ENCODE data around the gene SOX10. TPM values are rescaled to one million over a fixed set of nuclear protein-coding genes. Genes with fewer than 3 reads are reported as not detected.
"Not testable (repeated sequence)": the region's sequence is repeated elsewhere in the genome, so short reads cannot be mapped to it uniquely, and the experiment has no call there.

SOX10 gene
- total RNA-seq, 2 donors from 2014 or later: not detected

DNA sequence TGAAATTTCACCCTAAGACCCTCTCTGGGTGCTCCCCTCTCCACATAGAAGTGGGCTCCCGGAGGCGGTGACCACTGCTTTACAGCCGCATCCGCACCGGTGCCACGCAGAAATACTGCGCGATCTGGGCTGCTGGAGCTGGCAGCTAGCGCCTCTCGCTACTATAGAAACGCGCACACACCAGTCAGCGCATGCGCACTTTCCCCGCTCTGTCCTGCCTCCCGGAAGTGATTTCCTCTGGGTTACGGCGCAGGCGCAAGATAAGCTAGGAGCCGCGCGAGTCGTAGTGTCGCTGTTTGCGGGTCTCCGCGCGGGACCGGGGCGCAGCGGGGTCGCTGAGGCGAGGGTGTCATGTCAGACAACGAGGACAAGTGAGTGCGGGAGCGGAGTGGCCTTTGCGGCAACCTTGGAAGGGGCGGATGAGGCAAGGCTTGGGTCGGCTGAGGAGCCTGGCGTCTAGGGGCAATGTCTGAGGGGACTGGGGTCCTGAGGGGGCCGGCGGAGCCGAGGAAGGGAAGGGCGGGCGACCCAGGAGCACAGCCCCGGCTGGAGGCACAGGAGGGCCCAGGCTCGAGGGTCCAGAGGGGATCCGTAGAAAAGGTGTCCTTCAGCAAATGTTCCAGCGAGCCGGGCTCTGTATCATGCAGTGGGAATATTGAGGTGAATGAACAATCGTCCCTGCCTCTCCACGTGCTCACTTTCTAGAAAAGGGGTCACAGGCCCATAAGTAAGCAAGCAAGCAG lies 30.7 kb downstream of the SOX10 start, which contains the start of the genes C22orf23 and POLR2F:
TSS of gene C22orf23 (minus strand) at position 165 of the 743 bp plus-strand sequence. CDS start 452 bp downstream, outside the sequence.
TSS of gene POLR2F (plus strand) at position 263 of the 743 bp plus-strand sequence. CDS start at position 352, 89 bp downstream.
- no peaks in the 10 kb centered on the region for H3K9me3 ChIP-seq (ENCODE audit: control insufficient read depth, low read length, poor library complexity, severe bottlenecking)
- DNase-seq (peak; percentile 93 to 94 (median 94)), ATAC-seq (peak; percentile 95)
- H3K27ac Mint-ChIP-seq: peak within 1 kb of the TSS; percentile 99
- H3K36me3 Mint-ChIP-seq (ENCODE audit: low read depth): peaks cover 18% of the 10 kb centered on the region
- H3K4me1 Mint-ChIP-seq: peaks cover 32% of the 10 kb centered on the region
- peaks cover 13% of the 10 kb centered on the region for H3K27me3 Mint-ChIP-seq
- H3K4me3 Mint-ChIP-seq: peak within 1 kb of the TSS; percentile 100

DNA sequence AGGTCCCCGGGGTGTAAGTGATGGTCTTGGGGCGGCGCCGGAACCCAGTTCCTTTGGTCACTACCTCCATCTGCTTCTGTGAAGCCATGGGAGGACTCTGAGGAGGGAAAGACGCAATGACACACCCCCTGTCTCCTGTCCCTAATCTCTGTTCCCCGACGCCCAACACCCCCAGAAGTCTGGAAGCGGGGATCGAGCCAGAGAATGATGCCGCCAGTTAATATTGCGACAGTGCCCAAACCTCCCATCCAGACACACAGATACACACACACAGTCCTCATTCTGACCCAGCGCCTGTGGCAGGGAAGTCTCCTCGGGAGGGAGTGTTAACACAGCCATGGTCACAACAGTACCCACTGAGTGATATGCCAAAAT lies 31.3 kb downstream of the SOX10 start:
- H3K27me3 Mint-ChIP-seq: peaks cover 13% of the 10 kb centered on the region
- DNase-seq (no peak), ATAC-seq (peak; percentile 64)
- peaks cover 29% of the 10 kb centered on the region for H3K4me1 Mint-ChIP-seq
- H3K9me3 ChIP-seq (ENCODE audit: control insufficient read depth, low read length, poor library complexity, severe bottlenecking): no peaks in the 10 kb centered on the region
- peak overlapping the region; percentile 99 for H3K27ac Mint-ChIP-seq
- H3K4me3 Mint-ChIP-seq: peak overlapping the region; percentile 100
- H3K36me3 Mint-ChIP-seq (ENCODE audit: low read depth): peaks cover 15% of the 10 kb centered on the region

DNA sequence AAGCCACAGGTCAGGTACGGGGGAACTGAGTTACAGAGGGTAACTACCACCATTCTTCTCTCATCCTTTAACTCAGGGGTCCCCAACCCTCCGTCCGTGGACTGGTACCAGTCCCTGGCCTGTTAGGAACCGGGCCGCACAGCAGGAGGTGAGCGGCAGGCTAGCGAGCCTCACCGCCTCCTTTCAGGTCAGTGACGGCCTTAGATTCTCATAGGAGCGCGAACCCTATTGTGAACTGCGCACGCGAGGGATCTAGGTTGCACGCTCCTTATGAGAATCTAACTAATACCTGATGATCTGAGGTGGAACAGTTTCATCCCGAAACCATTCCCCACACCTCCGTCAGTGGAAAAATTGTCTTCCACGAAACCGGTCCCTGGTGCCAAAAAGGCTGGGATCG lies 31.7 kb downstream of the SOX10 start:
- not testable (repeated sequence) for ATAC-seq, DNase-seq

DNA sequence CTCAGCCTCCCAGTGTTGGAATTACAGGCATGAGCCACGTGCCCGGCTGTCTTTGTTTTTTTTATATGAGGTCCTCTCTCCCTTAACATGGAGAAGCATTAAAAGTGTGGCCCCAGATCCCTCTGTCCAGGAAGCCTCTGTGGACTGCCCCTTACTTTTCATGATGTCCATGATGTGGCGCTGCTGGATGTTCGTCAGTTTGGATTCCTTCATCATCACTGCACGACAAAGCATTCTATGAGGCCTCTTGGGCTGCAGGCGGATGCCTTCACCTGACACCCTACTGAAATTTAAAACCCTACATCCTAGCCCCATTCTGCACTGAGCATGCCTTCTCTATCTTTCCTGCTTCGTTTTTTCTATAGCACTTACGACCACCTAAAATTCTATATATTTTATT lies 33.0 kb downstream of the SOX10 start:
- Mint-ChIP-seq H3K36me3 (ENCODE audit: low read depth) (peaks cover 9% of the 10 kb centered on the region), H3K4me3 (no peak overlapping the region), H3K4me1 (peaks cover 19% of the 10 kb centered on the region), H3K27me3 (peaks cover 13% of the 10 kb centered on the region), H3K27ac (no peak overlapping the region)
- no peaks in the 10 kb centered on the region for H3K9me3 ChIP-seq (ENCODE audit: control insufficient read depth, low read length, poor library complexity, severe bottlenecking)
- DNase-seq (no peak), ATAC-seq (no peak)

More for the DNA sequence above, 31.7 kb downstream of the SOX10 start:
- peaks cover 13% of the 10 kb centered on the region for H3K36me3 Mint-ChIP-seq (ENCODE audit: low read depth)
- peak overlapping the region; percentile 100 for H3K4me3 Mint-ChIP-seq
- peak overlapping the region; percentile 99 for H3K27ac Mint-ChIP-seq
- H3K9me3 ChIP-seq (ENCODE audit: control insufficient read depth, low read length, poor library complexity, severe bottlenecking): not testable (repeated sequence)
- peaks cover 26% of the 10 kb centered on the region for H3K4me1 Mint-ChIP-seq
- H3K27me3 Mint-ChIP-seq: peaks cover 13% of the 10 kb centered on the region

DNA sequence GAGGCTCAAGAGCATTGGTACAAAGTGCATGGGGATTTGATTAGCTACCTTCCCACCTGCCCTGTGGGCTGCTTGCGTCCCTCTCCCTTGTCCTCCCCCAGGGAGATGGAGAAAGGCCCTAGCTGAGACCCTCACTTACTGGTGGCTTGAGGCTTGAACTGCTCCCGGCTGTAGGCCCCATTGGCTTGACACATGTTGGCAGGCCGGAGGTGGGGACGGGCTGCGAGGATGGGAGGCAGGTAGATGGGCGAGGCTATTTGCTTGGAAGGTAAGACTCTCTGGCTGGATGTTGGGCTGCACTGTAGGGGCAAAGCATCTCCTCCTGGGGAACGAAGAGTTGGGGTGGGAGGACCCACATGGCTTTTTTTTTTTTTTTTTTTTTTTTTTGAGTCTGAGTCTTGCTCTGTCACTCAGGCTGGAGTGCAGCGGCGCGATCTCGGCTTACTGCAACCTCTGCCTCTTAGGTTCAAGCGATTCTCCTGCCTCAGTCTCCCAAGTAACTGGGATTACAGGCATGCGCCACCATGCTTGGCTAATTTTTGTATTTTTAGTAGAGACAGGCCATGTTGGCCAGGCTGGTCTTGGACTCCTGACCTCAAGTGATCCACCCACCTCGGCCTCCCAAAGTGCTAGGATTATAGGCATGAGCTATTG lies 37.1 kb downstream of the SOX10 start:
- H3K27ac Mint-ChIP-seq; H3K4me3 Mint-ChIP-seq; H3K9me3 ChIP-seq (ENCODE audit: control insufficient read depth, low read length, poor library complexity, severe bottlenecking); H3K27me3 Mint-ChIP-seq; ATAC-seq; H3K4me1 Mint-ChIP-seq; DNase-seq; H3K36me3 Mint-ChIP-seq (ENCODE audit: low read depth): not testable (repeated sequence)

DNA sequence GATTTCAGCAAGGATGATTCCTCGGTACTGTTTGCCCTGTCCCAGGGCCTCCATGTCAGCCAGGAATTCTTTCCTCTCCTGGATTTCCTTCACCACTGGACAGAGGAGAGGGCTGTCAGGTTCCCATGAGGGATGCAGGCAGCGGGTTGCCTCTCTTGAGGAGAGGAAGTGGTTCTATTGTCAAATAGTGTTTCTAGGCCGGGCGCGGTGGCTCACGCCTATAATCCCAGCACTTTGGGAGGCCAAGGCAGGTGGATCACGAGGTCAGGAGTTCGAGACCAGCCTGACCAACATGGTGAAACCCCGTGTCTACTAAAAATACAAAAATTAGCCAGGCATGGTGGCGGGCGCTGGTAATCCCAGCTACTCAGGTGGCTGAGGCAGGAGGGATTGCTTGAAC lies 39.9 kb downstream of the SOX10 start:
- DNase-seq; H3K4me3 Mint-ChIP-seq; H3K4me1 Mint-ChIP-seq; ATAC-seq; H3K27ac Mint-ChIP-seq; H3K36me3 Mint-ChIP-seq (ENCODE audit: low read depth); H3K9me3 ChIP-seq (ENCODE audit: control insufficient read depth, low read length, poor library complexity, severe bottlenecking); H3K27me3 Mint-ChIP-seq: not testable (repeated sequence)

DNA sequence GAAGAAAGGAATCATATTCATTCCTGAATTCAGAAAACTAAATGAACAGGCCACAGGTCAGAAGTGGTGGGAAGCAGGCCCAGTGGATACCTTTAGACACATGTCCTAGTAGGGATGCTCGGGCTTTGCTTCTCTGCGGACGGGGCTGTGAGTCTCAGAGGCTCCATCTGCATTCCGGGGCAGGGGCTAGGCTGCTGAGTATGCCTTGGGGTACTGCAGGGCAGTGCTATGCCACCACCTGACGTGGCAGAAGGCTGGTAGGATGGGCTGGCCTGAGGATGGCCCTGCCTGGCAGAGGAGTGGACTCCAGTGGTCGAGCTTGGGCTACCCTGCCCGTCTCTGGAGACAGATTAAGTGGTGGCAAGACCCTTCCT lies 40.5 kb downstream of the SOX10 start:
- H3K4me1 Mint-ChIP-seq: no peaks in the 10 kb centered on the region
- ATAC-seq: no peak
- peaks cover 3% of the 10 kb centered on the region for H3K36me3 Mint-ChIP-seq (ENCODE audit: low read depth)
- H3K27me3 Mint-ChIP-seq: no peaks in the 10 kb centered on the region
- no peak for DNase-seq
- H3K9me3 ChIP-seq (ENCODE audit: control insufficient read depth, low read length, poor library complexity, severe bottlenecking): no peaks in the 10 kb centered on the region
- H3K27ac Mint-ChIP-seq: peak overlapping the region; percentile 49
- H3K4me3 Mint-ChIP-seq: no peak overlapping the region

DNA sequence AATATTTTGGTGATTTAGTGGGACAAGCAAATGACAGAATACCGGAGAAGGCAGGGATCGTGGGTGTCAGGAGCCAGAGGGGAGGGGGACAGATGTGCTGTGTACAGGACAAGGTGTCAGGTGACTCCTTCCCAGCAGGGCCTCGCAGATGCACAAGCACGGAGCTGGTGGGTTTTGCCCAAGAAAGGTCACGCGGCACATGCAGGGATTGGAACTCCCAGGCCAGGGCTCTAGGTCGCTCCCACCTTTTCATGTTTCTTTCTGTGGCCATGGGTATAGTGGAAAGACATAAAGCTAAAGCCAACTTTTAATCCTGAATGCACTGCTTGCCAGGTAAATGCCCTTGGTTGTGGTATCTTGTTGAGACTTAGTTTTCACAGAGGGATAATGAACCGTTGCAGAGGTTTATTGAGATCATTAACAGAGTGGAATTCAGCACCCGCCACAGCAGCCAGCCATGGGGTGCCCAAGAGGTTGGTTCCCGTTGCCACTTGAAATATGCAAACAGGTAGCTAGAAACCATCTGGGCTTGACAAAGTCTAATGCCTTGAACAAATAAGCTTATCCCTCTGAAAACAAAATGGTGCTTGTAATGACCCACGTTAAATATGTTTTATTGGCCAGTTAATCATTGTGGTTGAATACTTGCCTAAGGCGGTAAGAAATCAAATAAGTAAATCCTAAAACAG lies 41.1 kb downstream of the SOX10 start:
- no peak overlapping the region for H3K4me3 Mint-ChIP-seq
- H3K36me3 Mint-ChIP-seq (ENCODE audit: low read depth): peaks cover 3% of the 10 kb centered on the region
- H3K4me1 Mint-ChIP-seq: no peaks in the 10 kb centered on the region
- DNase-seq: no peak
- H3K27me3 Mint-ChIP-seq: no peaks in the 10 kb centered on the region
- no peak for ATAC-seq
- no peaks in the 10 kb centered on the region for H3K9me3 ChIP-seq (ENCODE audit: control insufficient read depth, low read length, poor library complexity, severe bottlenecking)
- peak overlapping the region; percentile 49 for H3K27ac Mint-ChIP-seq

DNA sequence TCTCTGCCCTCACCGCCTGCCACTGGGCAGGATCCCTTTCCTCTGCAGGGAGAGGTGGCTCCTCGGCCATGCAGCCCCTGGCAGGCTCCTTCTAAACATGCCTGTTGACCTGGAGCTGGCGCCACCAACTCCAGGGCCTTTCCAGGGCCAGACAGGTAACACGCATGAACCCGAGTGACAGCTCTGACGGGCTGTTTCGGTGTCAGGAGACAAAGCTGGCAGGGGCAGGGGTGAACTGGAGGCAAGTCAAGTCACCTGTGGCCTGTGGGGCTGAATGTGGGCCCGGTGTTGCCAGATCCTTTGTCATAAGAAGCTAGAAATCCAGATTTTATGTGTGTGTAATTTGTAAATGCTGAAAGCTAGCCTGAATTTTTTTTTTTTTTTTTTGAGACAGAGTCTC lies 42.2 kb downstream of the SOX10 start:
- Mint-ChIP-seq H3K4me3 (no peak overlapping the region), H3K27me3 (no peaks in the 10 kb centered on the region), H3K36me3 (ENCODE audit: low read depth) (peaks cover 3% of the 10 kb centered on the region), H3K27ac (no peak overlapping the region), H3K4me1 (no peaks in the 10 kb centered on the region)
- H3K9me3 ChIP-seq (ENCODE audit: control insufficient read depth, low read length, poor library complexity, severe bottlenecking): no peaks in the 10 kb centered on the region
- ATAC-seq (no peak), DNase-seq (no peak)

DNA sequence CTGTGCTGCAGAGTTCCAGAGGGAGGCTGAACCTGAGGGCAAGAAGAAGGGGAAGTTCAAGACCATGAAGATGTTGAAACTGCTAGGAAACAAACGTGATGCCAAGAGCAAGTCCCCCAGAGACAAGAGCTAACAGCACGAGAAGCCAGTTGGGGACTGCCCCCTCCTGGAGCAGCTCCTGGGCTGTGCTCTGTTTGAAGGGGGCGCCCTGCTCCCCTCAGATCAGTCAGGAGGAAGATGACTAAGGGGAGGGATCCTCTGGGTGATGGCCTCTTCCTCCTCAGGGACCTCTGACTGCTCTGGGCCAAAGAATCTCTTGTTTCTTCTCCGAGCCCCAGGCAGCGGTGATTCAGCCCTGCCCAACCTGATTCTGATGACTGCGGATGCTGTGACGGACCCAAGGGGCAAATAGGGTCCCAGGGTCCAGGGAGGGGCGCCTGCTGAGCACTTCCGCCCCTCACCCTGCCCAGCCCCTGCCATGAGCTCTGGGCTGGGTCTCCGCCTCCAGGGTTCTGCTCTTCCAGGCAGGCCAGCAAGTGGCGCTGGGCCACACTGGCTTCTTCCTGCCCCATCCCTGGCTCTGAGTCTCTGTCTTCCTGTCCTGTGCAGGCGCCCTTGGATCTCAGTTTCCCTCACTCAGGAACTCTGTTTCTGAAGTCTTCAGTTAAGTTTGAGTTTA lies 43.5 kb downstream of the SOX10 start:
- Mint-ChIP-seq H3K27ac (no peak overlapping the region), H3K27me3 (no peaks in the 10 kb centered on the region), H3K4me1 (no peaks in the 10 kb centered on the region), H3K36me3 (ENCODE audit: low read depth) (peaks cover 3% of the 10 kb centered on the region), H3K4me3 (no peak overlapping the region)
- ATAC-seq (no peak), DNase-seq (no peak)
- no peaks in the 10 kb centered on the region for H3K9me3 ChIP-seq (ENCODE audit: control insufficient read depth, low read length, poor library complexity, severe bottlenecking)

DNA sequence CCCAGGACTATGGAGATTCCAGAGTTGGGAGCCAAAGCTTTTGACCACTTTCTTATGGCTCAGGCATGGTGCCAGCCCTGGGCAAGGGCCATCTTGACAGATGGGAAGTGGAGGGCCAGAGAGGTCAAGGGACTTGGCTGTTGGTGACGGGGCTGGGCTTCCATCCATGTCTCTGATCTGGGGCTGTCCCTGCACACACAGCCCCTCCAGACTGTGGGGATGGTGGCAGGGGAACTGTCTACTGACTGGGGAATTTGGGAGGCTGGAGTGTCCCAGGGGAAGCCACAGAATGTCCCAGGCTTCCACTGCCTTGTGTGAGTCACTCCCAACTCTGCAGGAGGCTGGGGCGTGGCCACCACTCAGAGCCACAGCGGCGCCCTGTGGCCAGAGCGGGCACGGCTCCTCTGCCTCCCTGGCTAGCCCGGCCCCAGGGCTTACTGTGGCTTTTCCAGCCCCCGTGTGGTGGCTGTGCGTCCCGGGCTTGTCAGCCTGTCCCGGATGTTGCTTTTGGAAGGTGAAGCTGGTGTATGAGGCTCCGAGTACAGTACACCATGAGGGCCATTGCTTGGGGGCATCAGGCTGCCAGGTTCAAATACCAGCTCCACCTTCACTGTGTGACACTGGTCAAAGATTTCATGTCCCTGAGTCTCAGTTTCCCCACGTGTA lies 50.5 kb downstream of the SOX10 start:
- Mint-ChIP-seq H3K4me3 (no peak overlapping the region), H3K27ac (no peak overlapping the region), H3K36me3 (ENCODE audit: low read depth) (no peaks in the 10 kb centered on the region), H3K4me1 (peaks cover 8% of the 10 kb centered on the region), H3K27me3 (no peaks in the 10 kb centered on the region)
- ATAC-seq: peak; percentile 100
- H3K9me3 ChIP-seq (ENCODE audit: control insufficient read depth, low read length, poor library complexity, severe bottlenecking): no peaks in the 10 kb centered on the region
- peak; percentile 65 to 79 (median 66) for DNase-seq

DNA sequence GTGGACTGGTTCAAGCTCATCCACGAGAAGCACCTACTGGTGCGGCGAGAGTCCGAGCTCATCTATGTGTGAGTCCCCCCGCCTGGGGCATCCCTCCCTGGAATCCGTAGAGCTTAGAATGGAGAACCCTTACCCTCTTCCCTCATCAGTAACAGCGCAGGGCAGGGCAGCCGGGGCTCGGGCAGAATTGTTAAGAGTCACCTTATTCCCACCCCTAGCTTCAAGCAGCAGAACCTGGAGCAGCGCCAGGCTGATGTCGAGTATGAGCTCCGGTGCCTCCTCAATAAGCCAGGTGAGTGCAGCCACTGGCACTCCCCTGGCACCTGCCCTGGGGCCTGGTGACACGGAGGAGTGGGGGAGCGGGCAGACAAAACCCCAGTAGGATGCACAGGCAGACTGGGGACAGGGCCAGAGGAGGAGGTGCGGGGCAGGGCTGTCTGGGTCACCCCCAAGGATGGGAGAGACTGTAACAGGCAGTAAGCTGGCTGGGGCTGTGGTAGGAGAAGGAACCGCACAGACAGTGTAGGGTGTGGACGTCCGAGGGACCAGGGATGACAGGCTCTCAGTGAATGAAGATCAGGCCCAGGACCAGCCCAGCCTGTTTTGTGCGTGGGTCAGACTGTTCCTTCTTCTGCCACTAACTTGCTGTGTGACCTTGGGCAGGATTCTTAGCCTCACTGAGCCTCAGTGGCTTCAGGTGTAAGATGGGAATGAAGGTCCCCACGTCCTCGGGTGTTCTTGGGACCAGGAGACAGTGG lies 51.4 kb downstream of the SOX10 start:
- no peaks in the 10 kb centered on the region for H3K9me3 ChIP-seq (ENCODE audit: control insufficient read depth, low read length, poor library complexity, severe bottlenecking)
- H3K27ac Mint-ChIP-seq: no peak overlapping the region
- H3K36me3 Mint-ChIP-seq (ENCODE audit: low read depth): peaks cover 4% of the 10 kb centered on the region
- no peak overlapping the region for H3K4me3 Mint-ChIP-seq
- DNase-seq (no peak), ATAC-seq (no peak)
- H3K4me1 Mint-ChIP-seq: peaks cover 13% of the 10 kb centered on the region
- no peaks in the 10 kb centered on the region for H3K27me3 Mint-ChIP-seq
